Measurements from ENCODE around the gene DMRT1.
"Not testable (repeated sequence)": the region's sequence is repeated elsewhere in the genome, so short reads cannot be mapped to it uniquely, and the experiment has no call there.

The DMRT1 gene

GRCh38 chr9:972501-973294, 131.2 kb downstream of the DMRT1 start:
- no peak for DNase-seq

- DNase-seq: no peak
Measured at GRCh38 chr9:973295-973834, 131.9 kb downstream of the DMRT1 start.

- no peak for DNase-seq
Measured at GRCh38 chr9:974031-974995, 132.8 kb downstream of the DMRT1 start.

GRCh38 chr9:974996-975739, 133.7 kb downstream of the DMRT1 start:
- peak in 1 of 2 donors; percentile 3 for DNase-seq

- no peak for DNase-seq
Measured at GRCh38 chr9:975740-976257, 134.3 kb downstream of the DMRT1 start.

- peak in 1 of 2 donors; percentile 30 for DNase-seq
Measured at GRCh38 chr9:976258-976942, 134.9 kb downstream of the DMRT1 start, which contains the start of gene DMRT3. TSS of gene DMRT3 (plus strand) at chr9:976655. CDS start at chr9:977002, 347 bp downstream.

GRCh38 chr9:976943-977837, 135.7 kb downstream of the DMRT1 start:
- DNase-seq: peak in 1 of 2 donors; percentile 20

GRCh38 chr9:977838-978830, 136.6 kb downstream of the DMRT1 start:
- no peak for DNase-seq

GRCh38 chr9:979983-980382, 138.5 kb downstream of the DMRT1 start:
- DNase-seq: no peak

- DNase-seq: no peak
Measured at GRCh38 chr9:980640-981039, 139.1 kb downstream of the DMRT1 start.

GRCh38 chr9:981491-981898, 140.0 kb downstream of the DMRT1 start:
- no peak for DNase-seq

GRCh38 chr9:982394-983230, 141.1 kb downstream of the DMRT1 start:
- DNase-seq: no peak

GRCh38 chr9:994005-994404, 152.5 kb downstream of the DMRT1 start:
- no peak for DNase-seq

GRCh38 chr9:995192-995591, 153.7 kb downstream of the DMRT1 start:
- DNase-seq: no peak

GRCh38 chr9:995781-996180, 154.3 kb downstream of the DMRT1 start:
- DNase-seq: no peak

GRCh38 chr9:998299-999110, 157.0 kb downstream of the DMRT1 start:
- not testable (repeated sequence) for DNase-seq

GRCh38 chr9:1001838-1002237, 160.3 kb downstream of the DMRT1 start:
- no peak for DNase-seq

Data from stimulated activated CD4-positive, alpha-beta T cell treated with anti-CD3 and anti-CD28 coated beads, Interleukin-2, amount 100 ng/mL, for 24 hours (primary cell).